ENCODE measurements around the gene CCDC154. TPM values are rescaled to one million over a fixed set of nuclear protein-coding genes. Genes with fewer than 3 reads are reported as not detected.

Gene CCDC154
- 0.32 and 0.43 TPM in 2 replicates for total RNA-seq

GRCh38 chr16:1443980-1444729 lies at the start of gene CCDC154:
CCDC154 (minus strand) TSS chr16:1444556; CDS start chr16:1444322, 234 bp downstream.

DNA sequence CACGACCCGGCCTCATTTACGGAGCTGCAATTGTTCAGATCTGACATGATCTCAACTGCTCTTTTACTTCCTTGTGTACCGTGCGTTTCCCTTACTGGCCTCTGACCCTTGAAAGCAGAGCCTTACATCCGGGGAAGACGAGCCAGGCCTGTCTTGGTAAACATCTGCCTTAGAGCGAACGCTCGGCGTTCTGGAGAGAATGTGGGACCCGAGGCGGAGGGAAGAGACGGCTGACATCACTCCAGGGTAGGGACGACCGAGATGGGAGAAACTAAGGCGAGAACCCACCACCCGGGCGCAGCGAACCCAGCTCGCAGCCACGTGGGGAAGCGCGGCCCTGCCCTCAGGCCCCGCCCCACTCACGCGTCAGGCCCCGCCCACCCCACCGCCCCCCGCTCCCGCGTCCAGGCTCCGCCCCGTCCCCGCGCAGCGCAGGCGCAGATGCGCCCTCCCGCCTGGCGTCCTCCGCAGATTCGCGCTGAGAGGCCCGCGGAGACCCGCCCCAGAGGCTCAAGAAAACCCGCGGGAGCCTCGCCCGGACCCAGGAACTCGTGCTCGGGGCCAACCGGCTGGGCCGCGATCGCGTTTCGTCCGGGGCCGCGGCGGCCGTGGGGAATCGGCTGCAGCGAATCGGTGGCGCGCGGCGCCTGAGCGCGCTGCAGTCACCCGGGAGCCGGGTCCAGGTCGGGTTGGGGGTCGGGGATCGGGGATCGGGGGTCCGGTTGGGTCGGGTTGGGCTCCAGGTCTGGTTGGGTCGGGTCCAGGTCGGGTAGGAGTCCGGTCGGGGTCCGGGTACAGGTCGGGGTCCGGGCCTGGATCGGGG lies 48.8 kb upstream of the CCDC154 start, which contains the start of gene TELO2:
TSS of gene TELO2 (plus strand) at position 438 of the 823 bp plus-strand sequence. CDS start 922 bp downstream, outside the sequence.

GRCh38 chr16:1488619-1489018 lies 44.3 kb upstream of the CCDC154 start, which contains the start of gene PTX4:
PTX4 (minus strand) TSS chr16:1488944; CDS start chr16:1488909, 35 bp downstream.

DNA sequence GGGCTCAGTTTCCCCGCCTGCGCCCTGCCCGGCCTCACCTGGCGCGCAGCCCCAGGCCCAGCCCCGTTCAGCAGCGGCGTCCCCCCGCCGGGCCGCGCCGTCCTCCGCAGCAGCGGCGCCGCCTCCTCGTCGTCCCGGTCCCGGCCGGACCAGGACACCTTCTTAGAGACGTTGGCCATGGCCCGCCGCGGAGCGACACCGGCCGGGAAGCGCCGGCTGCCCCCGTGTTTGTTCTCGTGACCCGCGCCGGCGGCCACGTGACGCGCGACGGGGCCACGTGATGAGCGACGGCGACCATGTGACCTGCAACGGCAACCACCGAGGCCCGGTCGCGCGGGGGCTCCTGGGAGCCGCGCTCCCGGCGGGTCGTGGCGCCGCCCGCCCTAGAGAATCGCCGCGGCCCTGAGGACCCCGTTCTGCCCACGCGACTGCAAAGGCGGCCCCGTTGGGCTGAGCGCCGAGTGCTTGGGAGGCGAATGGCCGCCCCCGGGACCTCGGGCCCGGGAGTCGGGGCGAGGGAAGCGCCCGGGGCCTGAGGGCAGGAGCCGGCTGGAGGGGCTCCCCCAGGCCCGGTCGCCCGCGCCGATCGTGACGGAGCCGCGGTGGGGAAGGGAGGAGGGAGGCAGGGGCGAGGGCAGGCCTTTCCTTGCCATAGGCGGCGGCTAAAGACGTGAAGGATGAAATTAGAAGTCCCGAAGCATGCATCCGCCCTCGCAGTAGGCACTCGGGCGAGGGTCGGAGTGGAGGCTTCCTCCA lies 30.6 kb upstream of the CCDC154 start, which contains the start of gene CLCN7:
TSS of gene CLCN7 (minus strand) at position 233 of the 756 bp plus-strand sequence. CDS start at position 179, 54 bp downstream.

DNA sequence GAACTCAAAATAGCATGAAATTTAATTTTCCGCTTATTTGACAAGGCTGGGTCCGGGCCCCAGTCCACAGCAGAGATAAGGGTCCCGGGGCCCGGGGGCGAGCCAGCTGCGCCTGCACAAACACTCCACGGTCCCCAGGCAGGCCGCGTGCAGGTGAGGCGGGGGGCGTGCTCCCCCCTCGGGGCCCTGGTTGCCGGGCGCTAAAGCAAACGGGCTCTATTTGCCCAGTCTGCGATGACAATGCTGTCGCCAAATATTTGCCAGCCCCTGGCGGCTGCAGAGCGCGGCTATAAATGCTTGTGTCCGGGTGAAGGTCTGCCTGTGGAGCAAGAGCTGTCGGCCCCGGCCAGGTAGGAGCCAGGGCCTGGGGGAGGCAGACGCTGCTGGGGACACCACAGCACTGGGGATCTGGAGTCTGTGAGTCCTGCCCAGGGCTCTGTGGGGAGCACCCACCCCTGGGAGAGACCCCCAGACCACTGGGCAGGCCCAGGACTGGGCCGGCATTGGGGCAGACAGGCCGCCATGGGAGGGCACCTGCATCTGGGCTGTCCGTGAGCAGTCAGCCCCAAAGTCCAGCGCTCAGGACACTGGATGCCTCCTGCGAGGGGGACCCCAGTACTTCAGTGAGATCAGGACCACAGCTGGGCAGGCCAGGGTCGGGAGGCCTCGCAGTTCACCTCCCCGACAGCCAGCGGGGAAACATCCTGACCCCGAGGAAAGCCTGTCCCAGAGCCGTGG lies 13.4 kb downstream of the CCDC154 start, which contains the start of gene PERCC1:
TSS of gene PERCC1 (plus strand) at position 320 of the 738 bp plus-strand sequence. CDS start 1,516 bp downstream, outside the sequence.

DNA sequence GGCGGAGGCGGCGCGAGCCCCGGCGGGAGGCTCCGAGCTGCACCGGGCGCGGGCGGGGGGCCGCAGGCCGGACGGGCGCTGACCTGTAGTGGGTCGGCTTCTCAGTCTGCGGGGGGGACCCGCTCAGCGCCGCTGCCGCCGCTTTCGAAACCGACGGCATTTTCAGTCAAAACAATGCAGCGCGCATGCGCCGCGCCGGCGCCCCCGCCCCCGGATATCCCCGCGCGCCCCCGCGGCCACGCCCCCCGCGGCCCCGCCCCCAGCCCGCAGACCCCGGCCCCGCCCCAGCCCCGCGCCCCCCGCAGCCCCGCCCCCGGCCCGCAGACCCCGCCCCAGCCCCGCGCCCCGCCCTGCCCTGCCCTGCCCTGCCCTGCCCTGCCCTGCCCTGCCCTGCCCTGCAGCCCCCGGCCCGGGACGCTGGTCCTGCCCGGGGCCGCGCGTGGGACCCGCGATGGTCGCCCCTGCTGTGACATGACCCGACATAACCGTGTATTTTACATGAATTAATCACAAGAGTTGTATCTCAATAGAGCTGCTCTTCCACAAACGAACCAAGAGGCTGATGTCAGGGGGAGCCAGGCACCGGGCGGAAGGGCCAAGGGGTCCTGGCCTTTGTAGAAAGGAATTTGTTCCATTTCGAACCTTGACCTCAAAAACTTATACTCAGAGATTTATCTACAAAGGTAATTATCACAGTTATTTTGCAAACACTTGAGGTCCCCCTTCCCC lies 29.7 kb downstream of the CCDC154 start, which contains the start of gene UNKL:
TSS of gene UNKL (minus strand) at position 173 of the 729 bp plus-strand sequence. CDS start at position 160, 13 bp downstream.

Other genes starting within 250 kb of the CCDC154 start
- gene TPSG1, start 219.3 kb downstream of the CCDC154 start, total RNA-seq: not detected in 2 replicates
- gene TPSB2, start 214.4 kb downstream of the CCDC154 start, total RNA-seq: not detected in 2 replicates
- gene TPSAB1, start 203.9 kb downstream of the CCDC154 start, total RNA-seq: not detected in 2 replicates
- not detected in 2 replicates for gene TPSD1, start 188.5 kb downstream of the CCDC154 start, total RNA-seq
- 35.6 and 35.7 TPM in 2 replicates for gene UBE2I, start 134.9 kb downstream of the CCDC154 start, total RNA-seq
- 0.32 and 0.34 TPM in 2 replicates for gene BAIAP3, start 110.9 kb downstream of the CCDC154 start, total RNA-seq
- 48.5 and 67.5 TPM in 2 replicates for gene TSR3, start 92.7 kb downstream of the CCDC154 start, total RNA-seq
- 45.9 and 58.0 TPM in 2 replicates for gene GNPTG, start 92.6 kb downstream of the CCDC154 start, total RNA-seq
- gene UNKL, start 29.9 kb downstream of the CCDC154 start, total RNA-seq: 5.2 and 7.2 TPM in 2 replicates
- gene UQCC4, start 23.8 kb downstream of the CCDC154 start, total RNA-seq: 12.6 and 18.4 TPM in 2 replicates
- gene PERCC1, start 13.5 kb downstream of the CCDC154 start, total RNA-seq: not detected in 2 replicates
- gene CLCN7, start 30.5 kb upstream of the CCDC154 start, total RNA-seq: 58.9 and 65.9 TPM in 2 replicates
- not detected in 2 replicates for gene PTX4, start 44.4 kb upstream of the CCDC154 start, total RNA-seq
- gene TELO2, start 48.8 kb upstream of the CCDC154 start, total RNA-seq: 9.5 and 9.7 TPM in 2 replicates
- 4.6 and 12.3 TPM in 2 replicates for gene TMEM204, start 89.1 kb upstream of the CCDC154 start, total RNA-seq
- gene IFT140, start 167.5 kb upstream of the CCDC154 start, total RNA-seq: 40.7 and 63.3 TPM in 2 replicates
- gene CRAMP1, start 167.8 kb upstream of the CCDC154 start, total RNA-seq: 4.3 and 6.4 TPM in 2 replicates
- gene JPT2, start 233.7 kb upstream of the CCDC154 start, total RNA-seq: 7.3 and 12.8 TPM in 2 replicates